ENCODE data around the gene DOCK9.

DNA sequence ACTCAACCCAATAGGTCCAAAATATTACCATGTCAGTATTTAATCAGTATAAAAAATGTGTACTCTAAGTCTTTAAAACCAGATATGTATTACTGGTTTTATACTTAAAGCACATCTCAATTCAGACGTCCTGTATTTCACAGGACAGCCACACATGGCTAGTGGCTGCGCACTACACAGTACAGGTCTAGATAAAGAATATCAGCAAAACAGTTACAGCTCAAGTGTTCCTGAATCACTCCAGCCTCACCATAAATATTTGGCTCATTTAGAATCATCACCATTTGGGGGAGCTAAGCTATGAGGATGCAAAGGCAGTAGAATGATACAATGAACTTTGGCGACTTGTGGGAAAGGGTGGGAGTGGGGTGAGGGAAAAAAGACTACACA is 89.0 kb downstream of the DOCK9 start:
- TF ChIP-seq, protein P1, sequence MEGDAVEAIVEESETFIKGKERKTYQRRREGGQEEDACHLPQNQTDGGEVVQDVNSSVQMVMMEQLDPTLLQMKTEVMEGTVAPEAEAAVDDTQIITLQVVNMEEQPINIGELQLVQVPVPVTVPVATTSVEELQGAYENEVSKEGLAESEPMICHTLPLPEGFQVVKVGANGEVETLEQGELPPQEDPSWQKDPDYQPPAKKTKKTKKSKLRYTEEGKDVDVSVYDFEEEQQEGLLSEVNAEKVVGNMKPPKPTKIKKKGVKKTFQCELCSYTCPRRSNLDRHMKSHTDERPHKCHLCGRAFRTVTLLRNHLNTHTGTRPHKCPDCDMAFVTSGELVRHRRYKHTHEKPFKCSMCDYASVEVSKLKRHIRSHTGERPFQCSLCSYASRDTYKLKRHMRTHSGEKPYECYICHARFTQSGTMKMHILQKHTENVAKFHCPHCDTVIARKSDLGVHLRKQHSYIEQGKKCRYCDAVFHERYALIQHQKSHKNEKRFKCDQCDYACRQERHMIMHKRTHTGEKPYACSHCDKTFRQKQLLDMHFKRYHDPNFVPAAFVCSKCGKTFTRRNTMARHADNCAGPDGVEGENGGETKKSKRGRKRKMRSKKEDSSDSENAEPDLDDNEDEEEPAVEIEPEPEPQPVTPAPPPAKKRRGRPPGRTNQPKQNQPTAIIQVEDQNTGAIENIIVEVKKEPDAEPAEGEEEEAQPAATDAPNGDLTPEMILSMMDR (IDR thresholded peaks at IDR 0.05): no peak
- no peak for TF ChIP-seq POLR2A (IDR thresholded peaks at IDR 0.05; ENCODE audit: low read depth)

Data from esophagus muscularis mucosa (tissue), 3 donors.